A549 (cell line): ENCODE data around the gene FAM107A. TPM values are rescaled to one million over a fixed set of nuclear protein-coding genes. Genes with fewer than 3 reads are reported as not detected.

Source experiments
- ATAC-seq, 2 experiments: fragments of 200-7000 bp in 1 of 2; fragments of >200 bp in 1 of 2; cut with Nextera tagmentation in 1 of 2; cut with Tn5 transposase in 1 of 2; 3 replicates each; pipeline versions ENCODE4 v1.8.0 to v1.9.1; 2018 to 2020; ENCODE audit warnings: mild to moderate bottlenecking in 1 of 2, moderate library complexity in 1 of 2
- CTCF ChIA-PET: fragments of 300-600 bp; sonication (Branson Sonifier 250); formaldehyde crosslinking; extraction: SDS; loops from one replicate; lab custom pipeline; 2021; ENCODE audit warnings: antibody characterized with exemption, inconsistent platforms; lab: Yijun Ruan, JAX
- POLR2A ChIA-PET: fragments of 350-600 bp; formaldehyde crosslinking; extraction: SDS; loops from one replicate; lab custom pipeline; 2021; ENCODE audit warnings: antibody characterized with exemption, inconsistent platforms; lab: Yijun Ruan, JAX
- DNase-seq, 2 experiments: peaks; one replicate each; pipeline versions ENCODE4 v3.0.0 to v3.0.0-alpha.2; 2011 to 2016; ENCODE audit warnings: low read depth in 1 of 2, low spot score in 1 of 2
- FAIRE-seq: peaks from 2 replicates; lab custom pipeline; 2011; peaks lifted over from hg19 to GRCh38; lab: Jason Lieb, UNC
- H3K27ac ChIP-seq, 2 experiments: fragments of >200 bp; sonication (Bioruptor Twin); formaldehyde crosslinking; 3 replicates each; pipeline ENCODE4 v1.5.1; 2016 to 2017
- H3K4me1 ChIP-seq: fragments of >200 bp; sonication (Bioruptor Twin); formaldehyde crosslinking; 3 replicates; pipeline ENCODE4 v1.6.1; 2016
- H3K4me2 ChIP-seq: fragments of >200 bp; sonication (Bioruptor Twin); formaldehyde crosslinking; 3 replicates; pipeline ENCODE4 v1.6.1; 2016
- H3K4me3 ChIP-seq: fragments of >200 bp; sonication (Bioruptor Twin); formaldehyde crosslinking; 3 replicates; pipeline ENCODE4 v1.5.1; 2016
- H3K9me3 ChIP-seq: fragments of >200 bp; sonication (Bioruptor Twin); formaldehyde crosslinking; 3 replicates; pipeline ENCODE4 v1.6.1; 2016
- CBX8 ChIP-seq: fragments of 200-600 bp; sonication (generic); IDR thresholded peaks from 2 replicates; pipeline ENCODE4 v1.6.1; 2016
- CEBPB ChIP-seq, 2 experiments: fragments of >200 bp in 1 of 2; sonication (Bioruptor Twin) in 1 of 2; formaldehyde crosslinking in 1 of 2; IDR thresholded peaks; 2 replicates each; pipeline ENCODE4 v1.6.1; 2012 to 2016
- CHD4 ChIP-seq: fragments of 200-600 bp; sonication (generic); IDR thresholded peaks from 2 replicates; pipeline ENCODE4 v1.6.1; 2016; ENCODE audit warnings: antibody characterized with exemption, mild to moderate bottlenecking, borderline replicate concordance
- E2F6 ChIP-seq: IDR thresholded peaks from 2 replicates; pipeline ENCODE4 v1.6.1; 2012; ENCODE audit warnings: low read depth, borderline replicate concordance
- EHMT2 ChIP-seq: fragments of 200-600 bp; sonication (generic); IDR thresholded peaks from 2 replicates; pipeline ENCODE4 v1.6.1; 2016; ENCODE audit warnings: antibody characterized with exemption, low read depth, mild to moderate bottlenecking, moderate library complexity
- HOXB13 ChIP-seq: fragments of 250-450 bp; sonication (Bioruptor Pico); IDR thresholded peaks from 2 replicates; pipeline ENCODE4 v1.5.0; 2020; ENCODE audit warnings: low read depth, mild to moderate bottlenecking, moderate library complexity
- KDM5A ChIP-seq: fragments of 200-600 bp; sonication (generic); IDR thresholded peaks from 2 replicates; pipeline ENCODE4 v1.6.1; 2016; ENCODE audit warnings: antibody characterized with exemption, mild to moderate bottlenecking
- MAX ChIP-seq: IDR thresholded peaks from 2 replicates; pipeline ENCODE4 v1.6.1; 2012
- MAZ ChIP-seq: fragments of 150-350 bp; IDR thresholded peaks from 2 replicates; pipeline ENCODE4 v1.6.1; 2014; ENCODE audit warnings: antibody characterized with exemption, low read depth, low read length, borderline replicate concordance
- NPAS2 ChIP-seq: fragments of 250-450 bp; sonication (Bioruptor Pico); IDR thresholded peaks from 2 replicates; pipeline ENCODE4 v1.8.0; 2022; ENCODE audit warnings: mild to moderate bottlenecking, moderate library complexity, borderline replicate concordance
- PBX3 ChIP-seq: IDR thresholded peaks from 2 replicates; pipeline ENCODE4 v1.6.1; 2012
- TP53 ChIP-seq: fragments of 250-450 bp; sonication (Bioruptor Pico); IDR thresholded peaks from 2 replicates; pipeline ENCODE4 v1.5.0; 2021; ENCODE audit warnings: mild to moderate bottlenecking, moderate library complexity
- ZC3H11A ChIP-seq: fragments of 450-650 bp; IDR thresholded peaks from 2 replicates; pipeline ENCODE4 v1.6.1; 2014; ENCODE audit warnings: antibody characterized with exemption, mild to moderate bottlenecking
- ZFP36 ChIP-seq: fragments of 450-650 bp; IDR thresholded peaks from 2 replicates; pipeline ENCODE4 v1.6.1; 2014; ENCODE audit warnings: borderline replicate concordance; ENCODE audit not compliant: partially characterized antibody
- WGBS: methylation state at CpG from one replicate; pipeline ENCODE4 v1.1.6; 2017; ENCODE audit errors: missing lambda C conversion rate; 5-methylcytosine and 5-hydroxymethylcytosine counted together
- polyA plus RNA-seq, 4 experiments: library from polyadenylated mRNA; depleted of rRNA in 3 of 4; stranded (reverse); fragments of >200 nt; fragmentation: RNase III in 1 of 4; extraction: RNeasy Plus Mini Kit Qiagen cat#74134 plus additional on column Dnase treatment in 1 of 4; gene quantifications; 2 replicates in 3 of 4; 3 replicates in 1 of 4; pipeline ENCODE4 v1.2.3, GENCODE V29; 2011 to 2017
- TF ChIP-seq, protein P1 (sequence below): fragments of >200 bp; sonication (Bioruptor Twin); formaldehyde crosslinking; IDR thresholded peaks from 3 replicates; pipeline ENCODE4 v1.6.1; 2016
- TF ChIP-seq, protein P2 (sequence below): fragments of 250-450 bp; sonication (Bioruptor Pico); IDR thresholded peaks from 2 replicates; pipeline ENCODE4 v1.5.0; 2020; ENCODE audit warnings: low read depth, mild to moderate bottlenecking, moderate library complexity

Gene FAM107A
- polyA plus RNA-seq, 2 of the 4 experiments (the other 2 are of a cell fraction): 0.04 TPM; not detected in 1

GRCh38 chr3:58520403-58521335, 56.5 kb downstream of the FAM107A start:
- peaks cover 4% of the 10 kb centered on the region; the same call in 2 of the 3 replicates for H3K4me1 ChIP-seq
- POLR2A ChIA-PET: no interaction called here
- DNase-seq (no peak), ATAC-seq (0 out of 6 replicates have a peak, but pooled peaks of 1 of the 2 experiments have one; percentile 33), FAIRE-seq (no peak)
- H3K4me2 ChIP-seq: no peak overlapping the region
- TF ChIP-seq, protein P1, sequence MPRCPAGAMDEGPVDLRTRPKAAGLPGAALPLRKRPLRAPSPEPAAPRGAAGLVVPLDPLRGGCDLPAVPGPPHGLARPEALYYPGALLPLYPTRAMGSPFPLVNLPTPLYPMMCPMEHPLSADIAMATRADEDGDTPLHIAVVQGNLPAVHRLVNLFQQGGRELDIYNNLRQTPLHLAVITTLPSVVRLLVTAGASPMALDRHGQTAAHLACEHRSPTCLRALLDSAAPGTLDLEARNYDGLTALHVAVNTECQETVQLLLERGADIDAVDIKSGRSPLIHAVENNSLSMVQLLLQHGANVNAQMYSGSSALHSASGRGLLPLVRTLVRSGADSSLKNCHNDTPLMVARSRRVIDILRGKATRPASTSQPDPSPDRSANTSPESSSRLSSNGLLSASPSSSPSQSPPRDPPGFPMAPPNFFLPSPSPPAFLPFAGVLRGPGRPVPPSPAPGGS: no peak
- no peak for TF ChIP-seq E2F6
- TF ChIP-seq, protein P2, sequence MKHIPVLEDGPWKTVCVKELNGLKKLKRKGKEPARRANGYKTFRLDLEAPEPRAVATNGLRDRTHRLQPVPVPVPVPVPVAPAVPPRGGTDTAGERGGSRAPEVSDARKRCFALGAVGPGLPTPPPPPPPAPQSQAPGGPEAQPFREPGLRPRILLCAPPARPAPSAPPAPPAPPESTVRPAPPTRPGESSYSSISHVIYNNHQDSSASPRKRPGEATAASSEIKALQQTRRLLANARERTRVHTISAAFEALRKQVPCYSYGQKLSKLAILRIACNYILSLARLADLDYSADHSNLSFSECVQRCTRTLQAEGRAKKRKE (CRISPR knock-in tag): no peak
- no peak for TF ChIP-seq NPAS2 (CRISPR knock-in tag)
- no peak for TF ChIP-seq EHMT2
- TF ChIP-seq MAZ: no peak
- no peak for TF ChIP-seq HOXB13 (CRISPR knock-in tag)
- TF ChIP-seq, all 56 proteins: peak for 0
- no peaks in the 10 kb centered on the region for H3K9me3 ChIP-seq
- 60% methylated on average over 7 of the region's 8 CpGs for WGBS
- CTCF ChIA-PET: interaction anchor here (1.4 to 2.2 kb wide), 2 partner anchors 12 to 57 kb away, joined by 3 to 4 read pairs; no protein-coding TSS in a partner anchor
- no peak overlapping the region; a peak in 1 of 6 replicates for H3K27ac ChIP-seq
- H3K4me3 ChIP-seq: no peak overlapping the region

DNA sequence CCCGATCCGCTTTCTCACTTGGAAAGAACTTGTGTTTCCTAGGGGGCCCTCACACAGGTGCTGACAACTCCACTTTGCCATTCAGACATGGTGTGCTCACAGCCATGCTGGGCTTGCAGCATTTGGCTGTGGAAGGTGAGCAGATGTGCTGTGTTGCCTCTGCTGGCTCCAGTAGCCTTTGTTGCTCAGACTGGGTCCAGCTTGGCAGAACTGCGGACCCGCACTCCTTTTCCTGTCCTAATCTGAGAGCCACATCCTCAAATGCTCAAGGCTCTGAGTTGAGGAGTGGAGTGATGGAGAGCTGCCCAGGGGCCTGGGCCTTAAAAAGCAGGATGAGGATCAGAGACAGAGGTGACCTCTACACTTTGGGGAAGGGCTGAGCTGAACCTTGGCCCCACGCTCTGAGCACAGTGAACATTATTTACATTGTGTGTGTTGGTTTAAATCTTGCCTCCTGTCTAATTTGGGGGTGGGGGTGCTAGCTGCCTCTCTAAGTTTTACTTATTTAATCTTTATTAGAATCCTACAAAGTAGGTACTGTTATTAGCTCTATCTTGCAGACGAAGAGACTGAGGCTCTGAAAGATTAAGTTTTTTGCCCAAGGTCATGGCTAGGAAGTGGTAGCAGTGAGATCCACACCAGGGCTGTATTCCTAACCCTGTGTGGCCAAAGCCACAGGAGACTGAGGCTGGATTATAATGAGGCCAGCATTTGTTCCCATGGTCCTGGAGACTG, 57.4 kb downstream of the FAM107A start:
- no peak for DNase-seq
- TF ChIP-seq MAX (no peak), KDM5A (no peak), CBX8 (no peak), TP53 (CRISPR knock-in tag) (no peak), MAZ (no peak), PBX3 (no peak), CHD4 (no peak), ZC3H11A (no peak), ZFP36 (no peak), CEBPB (IDR thresholded peaks at IDR 0.05) (no peak)
- TF ChIP-seq, protein P2 (CRISPR knock-in tag): no peak
- TF ChIP-seq, all 56 proteins: peak for 0
- H3K4me3 ChIP-seq: no peak overlapping the region
- FAIRE-seq (no peak), ATAC-seq (0 out of 6 replicates have a peak, but pooled peaks of 1 of the 2 experiments have one; percentile 59)
- no peak overlapping the region for H3K27ac ChIP-seq
- ChIA-PET CTCF (interaction anchor here (1.4 to 2.2 kb wide), 2 partner anchors 13 to 56 kb away, joined by 3 to 4 read pairs; no protein-coding TSS in a partner anchor), POLR2A (no interaction called here)
- peaks cover 4% of the 10 kb centered on the region; the same call in 1 of the 3 replicates for H3K4me1 ChIP-seq
- H3K4me2 ChIP-seq: no peak overlapping the region
- 86% methylated on average over 4 of the region's 6 CpGs for WGBS
- no peaks in the 10 kb centered on the region for H3K9me3 ChIP-seq
